ENCODE measurements around the gene BDH2.

The BDH2 gene

GRCh38 chr4:103099691-103100392 lies at the start of gene BDH2:
Gene BDH2 (minus strand): TSS chr4:103099834. CDS start chr4:103096254, 3,580 bp downstream.
- DNase-seq: peak; percentile 1

GRCh38 chr4:103144926-103145325 lies 45.3 kb upstream of the BDH2 start:
- DNase-seq: no peak

- DNase-seq: no peak
Measured at GRCh38 chr4:103137446-103137827, 37.8 kb upstream of the BDH2 start.

GRCh38 chr4:103136671-103137445 lies 37.2 kb upstream of the BDH2 start:
- no peak for DNase-seq

GRCh38 chr4:103129174-103129573 lies 29.5 kb upstream of the BDH2 start:
- no peak for DNase-seq

- DNase-seq: no peak
Measured at GRCh38 chr4:103126126-103126525, 26.5 kb upstream of the BDH2 start.

- DNase-seq: no peak
Measured at GRCh38 chr4:103123114-103123513, 23.5 kb upstream of the BDH2 start.

- no peak for DNase-seq
Measured at GRCh38 chr4:103118166-103118565, 18.5 kb upstream of the BDH2 start.

GRCh38 chr4:103111598-103111997 lies 12.0 kb upstream of the BDH2 start:
- no peak for DNase-seq

GRCh38 chr4:103108542-103108941 lies 8.9 kb upstream of the BDH2 start:
- no peak for DNase-seq

- no peak for DNase-seq
Measured at GRCh38 chr4:103105558-103106356, 6.1 kb upstream of the BDH2 start.

- DNase-seq: no peak
Measured at GRCh38 chr4:103104886-103105285, 5.3 kb upstream of the BDH2 start.

GRCh38 chr4:103100691-103101090 lies 1.1 kb upstream of the BDH2 start:
- DNase-seq: no peak

- DNase-seq: no peak
Measured at GRCh38 chr4:103098756-103099440, 736 bp downstream of the BDH2 start.

- no peak for DNase-seq
Measured at GRCh38 chr4:103098341-103098740, 1.3 kb downstream of the BDH2 start.

- no peak for DNase-seq
Measured at GRCh38 chr4:103097112-103097511, 2.5 kb downstream of the BDH2 start.

GRCh38 chr4:103095080-103095479 lies 4.6 kb downstream of the BDH2 start:
- no peak for DNase-seq

- no peak for DNase-seq
Measured at GRCh38 chr4:103092245-103092644, 7.4 kb downstream of the BDH2 start.

- DNase-seq: no peak
Measured at GRCh38 chr4:103091601-103092223, 7.9 kb downstream of the BDH2 start.

GRCh38 chr4:103089481-103089880 lies 10.2 kb downstream of the BDH2 start:
- DNase-seq: no peak

GRCh38 chr4:103086551-103086950 lies 13.1 kb downstream of the BDH2 start:
- DNase-seq: no peak

- no peak for DNase-seq
Measured at GRCh38 chr4:103085555-103086196, 14.0 kb downstream of the BDH2 start.

All from NK-92 treated with Interleukin-12 subunit alpha and Interleukin-12 subunit beta, amount 100 ng/mL, for 24 hours (cell line).